AG04450 (cell line): ENCODE data around the gene CLTB. TPM values are rescaled to one million over a fixed set of nuclear protein-coding genes. Genes with fewer than 3 reads are reported as not detected.

Experiments used
- CTCF ChIA-PET: fragments of 300-600, 350-600 bp; formaldehyde crosslinking; extraction: SDS; loops from one replicate; lab custom pipeline; 2022; ENCODE audit warnings: antibody characterized with exemption, inconsistent platforms; lab: Charles Lee
- POLR2A ChIA-PET: fragments of 350-600 bp; formaldehyde crosslinking; extraction: SDS; loops from one replicate; lab custom pipeline; 2021; ENCODE audit warnings: antibody characterized with exemption, inconsistent platforms; lab: Yijun Ruan, JAX
- DNase-seq: peaks from one replicate; pipeline ENCODE4 v3.0.0-alpha.2; 2011; ENCODE audit warnings: low read depth, low spot score
- H3K27ac ChIP-seq: one replicate; pipeline ENCODE4 v1.5.1; 2012; ENCODE audit warnings: low read depth, low read length, control low read depth
- H3K27me3 ChIP-seq: one replicate; pipeline ENCODE4 v1.6.0; 2012; ENCODE audit warnings: low read length; ENCODE audit not compliant: control insufficient read depth, insufficient read depth
- H3K4me3 ChIP-seq: 2 replicates; pipeline ENCODE4 v1.5.1; 2011; ENCODE audit warnings: mild to moderate bottlenecking, low read depth, low read length, control low read depth
- H3K9me3 ChIP-seq: 2 replicates; pipeline ENCODE4 v1.5.1; 2012; ENCODE audit warnings: low read length; ENCODE audit not compliant: control insufficient read depth, insufficient read depth
- CTCF ChIP-seq: IDR thresholded peaks from 2 replicates; pipeline ENCODE4 v1.5.1; 2011; ENCODE audit warnings: low read depth, low read length, control low read depth, inconsistent platforms
- polyA plus RNA-seq: library from polyadenylated mRNA; depleted of rRNA; stranded (reverse); fragments of >200 nt; gene quantifications from 2 replicates; pipeline ENCODE4 v1.2.3, GENCODE V29; 2011

CLTB gene
- polyA plus RNA-seq, 1 experiment, result 66.2 TPM

GRCh38 chr5:176359658-176360057 lies 56.7 kb downstream of the CLTB start:
- TF ChIP-seq CTCF, result no peak
- no peak overlapping the region for H3K27ac ChIP-seq
- H3K4me3 ChIP-seq, result peak overlapping the region; percentile 27
- CTCF ChIA-PET, result interaction anchor here (0.6 to 2.8 kb wide), 6 partner anchors 27 to 1924 kb away, joined by 3 to 10 read pairs (median 4); partner anchors contain the start of gene FAF2
- peaks cover 4% of the 10 kb centered on the region; the same call in 1 of the 2 replicates for H3K9me3 ChIP-seq
- POLR2A ChIA-PET, result interaction anchor here (0.7 kb wide), 1 partner anchor 169 kb away, joined by 3 read pairs; no protein-coding TSS in a partner anchor
- DNase-seq, result no peak
- no peaks in the 10 kb centered on the region for H3K27me3 ChIP-seq

GRCh38 chr5:176356179-176356566 lies 60.2 kb downstream of the CLTB start:
- ChIA-PET POLR2A (no interaction called here), CTCF (interaction anchor here (1.3 to 1.5 kb wide), 2 partner anchors 92 to 626 kb away, joined by 5 to 8 read pairs; partner anchors contain the start of gene FAF2)
- Histone ChIP-seq H3K27me3 (no peaks in the 10 kb centered on the region), H3K4me3 (no peak overlapping the region), H3K9me3 (peaks cover 2% of the 10 kb centered on the region; the same call in 1 of the 2 replicates), H3K27ac (no peak overlapping the region)
- TF ChIP-seq CTCF, result no peak
- no peak for DNase-seq

- ChIA-PET POLR2A (interaction anchor here (0.6 kb wide), 1 partner anchor 25 kb away, joined by 7 read pairs; no protein-coding TSS in a partner anchor), CTCF (interaction anchor here (1.3 to 1.5 kb wide), 2 partner anchors 92 to 626 kb away, joined by 5 to 8 read pairs; partner anchors contain the start of gene FAF2)
- no peak for DNase-seq
- Histone ChIP-seq H3K9me3 (no peaks in the 10 kb centered on the region), H3K4me3 (no peak overlapping the region), H3K27ac (no peak overlapping the region), H3K27me3 (no peaks in the 10 kb centered on the region)
- no peak for TF ChIP-seq CTCF
Observed at GRCh38 chr5:176355400-176356178, 60.8 kb downstream of the CLTB start.

GRCh38 chr5:176353533-176353932 lies 62.8 kb downstream of the CLTB start:
- Histone ChIP-seq H3K9me3 (no peaks in the 10 kb centered on the region), H3K27me3 (no peaks in the 10 kb centered on the region), H3K27ac (no peak overlapping the region), H3K4me3 (no peak overlapping the region)
- DNase-seq, result no peak
- POLR2A ChIA-PET, result no interaction called here
- no peak for TF ChIP-seq CTCF
- CTCF ChIA-PET, result interaction anchor here (1.2 kb wide), 1 partner anchor 94 kb away, joined by 3 read pairs; no protein-coding TSS in a partner anchor
